ENCODE data around the gene SERPINE3.

The SERPINE3 gene

GRCh38 chr13:51328488-51328887 lies 11.0 kb upstream of the SERPINE3 start:
- Histone ChIP-seq H2AFZ (ENCODE audit: low read length) (no peak overlapping the region), H3K27ac (ENCODE audit: low read length) (no peak overlapping the region), H3K9me3 (replicated peaks; ENCODE audit: insufficient read depth, low read length) (no peaks in the 10 kb centered on the region), H3K4me3 (ENCODE audit: low read length) (no peak overlapping the region), H3K79me2 (ENCODE audit: low read length) (no peaks in the 10 kb centered on the region), H3K9me2 (replicated peaks; ENCODE audit: insufficient read depth, low read length) (no peaks in the 10 kb centered on the region), H3K9ac (ENCODE audit: low read length) (no peak overlapping the region), H3F3A (ENCODE audit: insufficient read depth, low read length) (no peaks in the 10 kb centered on the region), H3K4me1 (ENCODE audit: low read length) (peaks cover 9% of the 10 kb centered on the region), H3K4me2 (ENCODE audit: low read depth, low read length) (no peak overlapping the region), H3K36me3 (replicated peaks; ENCODE audit: insufficient read depth, low read length) (no peaks in the 10 kb centered on the region), H4K20me1 (ENCODE audit: insufficient read depth, low read length) (no peaks in the 10 kb centered on the region), H3K27me3 (replicated peaks; ENCODE audit: insufficient read depth, low read length) (no peaks in the 10 kb centered on the region)
- TF ChIP-seq, protein P1, sequence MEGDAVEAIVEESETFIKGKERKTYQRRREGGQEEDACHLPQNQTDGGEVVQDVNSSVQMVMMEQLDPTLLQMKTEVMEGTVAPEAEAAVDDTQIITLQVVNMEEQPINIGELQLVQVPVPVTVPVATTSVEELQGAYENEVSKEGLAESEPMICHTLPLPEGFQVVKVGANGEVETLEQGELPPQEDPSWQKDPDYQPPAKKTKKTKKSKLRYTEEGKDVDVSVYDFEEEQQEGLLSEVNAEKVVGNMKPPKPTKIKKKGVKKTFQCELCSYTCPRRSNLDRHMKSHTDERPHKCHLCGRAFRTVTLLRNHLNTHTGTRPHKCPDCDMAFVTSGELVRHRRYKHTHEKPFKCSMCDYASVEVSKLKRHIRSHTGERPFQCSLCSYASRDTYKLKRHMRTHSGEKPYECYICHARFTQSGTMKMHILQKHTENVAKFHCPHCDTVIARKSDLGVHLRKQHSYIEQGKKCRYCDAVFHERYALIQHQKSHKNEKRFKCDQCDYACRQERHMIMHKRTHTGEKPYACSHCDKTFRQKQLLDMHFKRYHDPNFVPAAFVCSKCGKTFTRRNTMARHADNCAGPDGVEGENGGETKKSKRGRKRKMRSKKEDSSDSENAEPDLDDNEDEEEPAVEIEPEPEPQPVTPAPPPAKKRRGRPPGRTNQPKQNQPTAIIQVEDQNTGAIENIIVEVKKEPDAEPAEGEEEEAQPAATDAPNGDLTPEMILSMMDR (IDR thresholded peaks at IDR 0.05; ENCODE audit: low read length), result no peak
- TF ChIP-seq EZH2phosphoT487 (IDR thresholded peaks at IDR 0.05; ENCODE audit: low read length) (no peak), EZH2 (optimal IDR thresholded peaks at IDR 0.05; ENCODE audit: low read depth, low read length) (no peak)
- no peak for DNase-seq

DNA sequence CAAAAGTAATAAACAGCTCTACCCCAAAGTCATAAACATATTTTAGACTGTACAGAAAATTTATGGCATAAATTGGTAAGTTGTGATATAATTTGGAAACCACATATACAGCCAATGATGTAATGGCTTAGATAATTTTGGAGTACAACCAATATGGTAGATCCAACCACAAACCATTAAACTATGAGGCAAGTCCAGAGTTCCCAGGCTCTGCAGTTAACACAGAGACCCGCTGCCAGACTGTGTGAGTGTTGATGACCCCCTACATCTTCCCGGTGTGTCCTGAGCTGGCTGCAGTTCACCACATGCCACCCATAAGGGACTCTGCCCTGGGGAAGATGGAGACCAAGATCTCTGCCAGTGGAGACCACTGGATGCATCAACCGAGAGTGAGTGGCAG lies 9.9 kb upstream of the SERPINE3 start:
- Histone ChIP-seq H3K9me3 (replicated peaks; ENCODE audit: insufficient read depth, low read length) (no peaks in the 10 kb centered on the region), H3K27ac (ENCODE audit: low read length) (no peak overlapping the region), H3K9me2 (replicated peaks; ENCODE audit: insufficient read depth, low read length) (no peaks in the 10 kb centered on the region), H4K20me1 (ENCODE audit: insufficient read depth, low read length) (no peaks in the 10 kb centered on the region), H3K79me2 (ENCODE audit: low read length) (no peaks in the 10 kb centered on the region), H3K36me3 (replicated peaks; ENCODE audit: insufficient read depth, low read length) (no peaks in the 10 kb centered on the region), H3K9ac (ENCODE audit: low read length) (no peak overlapping the region), H2AFZ (ENCODE audit: low read length) (no peak overlapping the region), H3K4me2 (ENCODE audit: low read depth, low read length) (no peak overlapping the region), H3F3A (ENCODE audit: insufficient read depth, low read length) (no peaks in the 10 kb centered on the region), H3K4me1 (ENCODE audit: low read length) (peaks cover 9% of the 10 kb centered on the region), H3K4me3 (ENCODE audit: low read length) (no peak overlapping the region), H3K27me3 (replicated peaks; ENCODE audit: insufficient read depth, low read length) (no peaks in the 10 kb centered on the region)
- DNase-seq, result no peak
- TF ChIP-seq, protein P1 (IDR thresholded peaks at IDR 0.05; ENCODE audit: low read length), result no peak
- TF ChIP-seq EZH2 (optimal IDR thresholded peaks at IDR 0.05; ENCODE audit: low read depth, low read length) (no peak), EZH2phosphoT487 (IDR thresholded peaks at IDR 0.05; ENCODE audit: low read length) (no peak)

DNA sequence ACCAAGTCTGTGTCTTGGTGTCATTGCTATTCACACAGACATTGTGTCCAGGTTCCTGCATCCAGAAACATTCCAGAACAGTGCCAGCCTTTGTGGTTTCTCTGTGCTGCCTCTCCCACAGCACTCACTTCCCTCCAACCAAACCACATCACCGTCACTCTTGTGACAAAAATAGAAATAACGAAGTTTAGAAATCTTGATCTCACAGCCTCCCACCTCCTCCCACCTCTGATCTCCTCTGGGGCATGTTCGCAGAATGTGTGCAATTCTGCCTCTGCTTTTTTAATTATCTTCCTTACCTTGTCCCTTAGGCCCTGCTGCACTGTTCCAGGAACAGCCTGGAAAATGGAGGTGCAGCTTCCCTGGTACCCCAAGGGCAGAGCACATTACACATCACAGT lies 8.7 kb upstream of the SERPINE3 start:
- no peak overlapping the region for H2AFZ ChIP-seq (ENCODE audit: low read length)
- no peaks in the 10 kb centered on the region for H4K20me1 ChIP-seq (ENCODE audit: insufficient read depth, low read length)
- no peak for DNase-seq
- H3K27ac ChIP-seq (ENCODE audit: low read length), result no peak overlapping the region
- peaks cover 9% of the 10 kb centered on the region for H3K4me1 ChIP-seq (ENCODE audit: low read length)
- no peaks in the 10 kb centered on the region for H3K9me3 ChIP-seq (replicated peaks; ENCODE audit: insufficient read depth, low read length)
- H3K4me2 ChIP-seq (ENCODE audit: low read depth, low read length), result no peak overlapping the region
- TF ChIP-seq EZH2phosphoT487 (IDR thresholded peaks at IDR 0.05; ENCODE audit: low read length) (no peak), EZH2 (optimal IDR thresholded peaks at IDR 0.05; ENCODE audit: low read depth, low read length) (no peak)
- TF ChIP-seq, protein P1 (IDR thresholded peaks at IDR 0.05; ENCODE audit: low read length), result no peak
- H3K27me3 ChIP-seq (replicated peaks; ENCODE audit: insufficient read depth, low read length), result no peaks in the 10 kb centered on the region
- no peak overlapping the region for H3K9ac ChIP-seq (ENCODE audit: low read length)
- no peaks in the 10 kb centered on the region for H3K36me3 ChIP-seq (replicated peaks; ENCODE audit: insufficient read depth, low read length)
- H3F3A ChIP-seq (ENCODE audit: insufficient read depth, low read length), result no peaks in the 10 kb centered on the region
- no peak overlapping the region for H3K4me3 ChIP-seq (ENCODE audit: low read length)
- no peaks in the 10 kb centered on the region for H3K79me2 ChIP-seq (ENCODE audit: low read length)
- H3K9me2 ChIP-seq (replicated peaks; ENCODE audit: insufficient read depth, low read length), result no peaks in the 10 kb centered on the region

All from MM.1S (cell line).